SU-DHL-6 (cell line): ENCODE data around the gene ID2.

Source experiments
- H2AFZ ChIP-seq: fragments of 200-600 bp; sonication (generic); 2 replicates; pipeline ENCODE4 v1.6.1; 2014; ENCODE audit warnings: low read depth, mild to moderate bottlenecking, moderate library complexity, mixed read lengths, antibody characterized with exemption, low read length; ENCODE audit not compliant: severe bottlenecking
- H3F3A ChIP-seq: fragments of 200-600 bp; shearing (Covaris generic); 2 replicates; pipeline ENCODE4 v1.6.0; 2016; ENCODE audit warnings: antibody characterized with exemption, mild to moderate bottlenecking; ENCODE audit not compliant: insufficient read depth
- H3K27ac ChIP-seq: fragments of 200-600 bp; sonication (generic); 2 replicates; pipeline ENCODE4 v1.5.1; 2016; ENCODE audit warnings: low read depth, mild to moderate bottlenecking, low read length, moderate library complexity, mixed read lengths
- H3K27me3 ChIP-seq: fragments of 200-600 bp; sonication (generic), shearing (Covaris generic); 2 replicates; pipeline ENCODE4 v1.6.0; 2014; ENCODE audit warnings: mild to moderate bottlenecking, low read length
- H3K36me3 ChIP-seq: fragments of 200-600 bp; sonication (generic); 2 replicates; pipeline ENCODE4 v1.6.1; 2014; ENCODE audit warnings: mild to moderate bottlenecking, low read length, mixed read lengths
- H3K4me2 ChIP-seq: fragments of 300-600, 200-600 bp; shearing (Covaris generic), sonication (generic); 2 replicates; pipeline ENCODE4 v1.6.0; 2014; ENCODE audit warnings: low read length, low read depth, mild to moderate bottlenecking; ENCODE audit not compliant: poor library complexity, severe bottlenecking
- H3K4me3 ChIP-seq: fragments of 200-600 bp; sonication (generic); 2 replicates; pipeline ENCODE4 v1.5.1; 2014; ENCODE audit warnings: antibody characterized with exemption, low read length, mild to moderate bottlenecking, mixed read lengths; ENCODE audit not compliant: insufficient read depth, poor library complexity, severe bottlenecking
- H3K79me2 ChIP-seq: fragments of 200-600 bp; sonication (generic); 2 replicates; pipeline ENCODE4 v1.6.1; 2014; ENCODE audit warnings: mild to moderate bottlenecking, low read length, moderate library complexity; ENCODE audit not compliant: insufficient read depth
- H3K9ac ChIP-seq: fragments of 200-600 bp; sonication (generic); 2 replicates; pipeline ENCODE4 v1.7.0; 2014; ENCODE audit warnings: mild to moderate bottlenecking, low read length
- H3K9me2 ChIP-seq: fragments of 200-600 bp; sonication (generic); replicated peaks from 2 replicates; pipeline ENCODE4 v1.6.1; 2014; ENCODE audit warnings: low read length; ENCODE audit not compliant: insufficient read depth
- H3K9me3 ChIP-seq: fragments of 200-600 bp; sonication (generic); 2 replicates; pipeline ENCODE4 v1.6.1; 2014; ENCODE audit warnings: low read length, mixed read lengths; ENCODE audit not compliant: insufficient read depth
- H4K20me1 ChIP-seq: fragments of 200-600 bp; sonication (generic); 2 replicates; pipeline ENCODE4 v1.6.1; 2014; ENCODE audit warnings: low read depth, mild to moderate bottlenecking, antibody characterized with exemption, low read length, moderate library complexity, mixed read lengths
- EZH2phosphoT487 ChIP-seq: fragments of 200-600 bp; sonication (generic), shearing (Covaris generic); conservative IDR thresholded peaks from 2 replicates; pipeline ENCODE4 v1.6.1; 2018; ENCODE audit warnings: mild to moderate bottlenecking, antibody characterized with exemption, low read length, moderate library complexity, mixed read lengths
- TF ChIP-seq, protein P1 (sequence below): fragments of 200-600 bp; sonication (generic); IDR thresholded peaks from one replicate; pipeline ENCODE4 v1.5.1; 2017; ENCODE audit warnings: antibody characterized with exemption, mild to moderate bottlenecking, low read length, moderate library complexity; ENCODE audit not compliant: insufficient read depth, poor library complexity, severe bottlenecking

ID2 gene

DNA sequence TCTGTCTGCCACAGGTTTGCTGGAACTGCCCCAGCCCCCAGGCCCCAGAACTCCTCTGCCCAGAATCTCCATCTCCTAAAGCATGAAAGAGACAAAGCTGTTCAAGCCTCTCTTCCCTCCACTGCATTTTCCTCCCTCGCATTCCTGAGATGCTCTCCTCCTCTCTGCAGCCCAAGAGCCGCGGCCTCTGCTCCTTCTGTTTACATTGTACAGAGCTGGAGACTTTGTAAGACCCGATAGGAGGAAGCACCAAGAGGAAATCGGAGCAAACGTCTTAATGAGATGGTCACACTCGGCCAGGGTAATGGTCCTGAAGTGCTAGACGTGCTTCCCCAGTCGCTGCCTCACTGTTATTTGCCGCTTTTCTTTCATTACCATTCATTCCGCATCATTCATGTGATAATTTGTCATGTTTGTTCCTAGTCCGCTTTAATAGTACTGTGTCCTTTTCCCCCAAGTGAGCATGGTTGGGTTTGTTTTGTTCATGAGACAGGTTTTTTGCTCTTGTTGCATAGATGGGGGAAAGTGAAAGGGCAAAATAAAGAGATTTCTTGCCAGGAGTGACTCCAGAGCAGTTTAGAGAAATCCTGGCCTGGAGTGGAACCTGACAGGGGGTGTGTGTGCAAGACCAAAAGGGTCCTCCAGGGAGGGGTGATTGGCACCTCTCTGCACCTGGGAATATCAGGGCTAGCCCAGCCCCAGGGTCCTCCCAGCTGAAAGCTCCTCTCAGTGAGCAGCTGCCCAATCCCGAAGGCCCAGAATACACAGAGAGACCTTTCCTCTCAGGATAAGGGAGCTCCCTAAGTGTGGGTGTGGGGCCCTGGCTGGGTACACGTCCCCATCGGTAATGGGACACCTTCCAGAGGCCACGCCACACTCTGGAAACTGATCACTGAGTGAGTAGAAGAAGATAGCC is 44.9 kb upstream of the ID2 start:
- H3K36me3 ChIP-seq = no peaks in the 10 kb centered on the region
- no peaks in the 10 kb centered on the region for H3F3A ChIP-seq
- H3K9me3 ChIP-seq = no peaks in the 10 kb centered on the region
- no peak overlapping the region for H3K9ac ChIP-seq
- no peak overlapping the region for H3K4me2 ChIP-seq
- no peak overlapping the region for H3K4me3 ChIP-seq
- H3K27me3 ChIP-seq = no peaks in the 10 kb centered on the region
- TF ChIP-seq, protein P1, sequence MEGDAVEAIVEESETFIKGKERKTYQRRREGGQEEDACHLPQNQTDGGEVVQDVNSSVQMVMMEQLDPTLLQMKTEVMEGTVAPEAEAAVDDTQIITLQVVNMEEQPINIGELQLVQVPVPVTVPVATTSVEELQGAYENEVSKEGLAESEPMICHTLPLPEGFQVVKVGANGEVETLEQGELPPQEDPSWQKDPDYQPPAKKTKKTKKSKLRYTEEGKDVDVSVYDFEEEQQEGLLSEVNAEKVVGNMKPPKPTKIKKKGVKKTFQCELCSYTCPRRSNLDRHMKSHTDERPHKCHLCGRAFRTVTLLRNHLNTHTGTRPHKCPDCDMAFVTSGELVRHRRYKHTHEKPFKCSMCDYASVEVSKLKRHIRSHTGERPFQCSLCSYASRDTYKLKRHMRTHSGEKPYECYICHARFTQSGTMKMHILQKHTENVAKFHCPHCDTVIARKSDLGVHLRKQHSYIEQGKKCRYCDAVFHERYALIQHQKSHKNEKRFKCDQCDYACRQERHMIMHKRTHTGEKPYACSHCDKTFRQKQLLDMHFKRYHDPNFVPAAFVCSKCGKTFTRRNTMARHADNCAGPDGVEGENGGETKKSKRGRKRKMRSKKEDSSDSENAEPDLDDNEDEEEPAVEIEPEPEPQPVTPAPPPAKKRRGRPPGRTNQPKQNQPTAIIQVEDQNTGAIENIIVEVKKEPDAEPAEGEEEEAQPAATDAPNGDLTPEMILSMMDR = no peak
- TF ChIP-seq EZH2phosphoT487 = no peak
- no peak overlapping the region for H2AFZ ChIP-seq
- H3K9me2 ChIP-seq = no peaks in the 10 kb centered on the region
- H3K27ac ChIP-seq = no peak overlapping the region
- no peaks in the 10 kb centered on the region for H3K79me2 ChIP-seq
- no peaks in the 10 kb centered on the region for H4K20me1 ChIP-seq

DNA sequence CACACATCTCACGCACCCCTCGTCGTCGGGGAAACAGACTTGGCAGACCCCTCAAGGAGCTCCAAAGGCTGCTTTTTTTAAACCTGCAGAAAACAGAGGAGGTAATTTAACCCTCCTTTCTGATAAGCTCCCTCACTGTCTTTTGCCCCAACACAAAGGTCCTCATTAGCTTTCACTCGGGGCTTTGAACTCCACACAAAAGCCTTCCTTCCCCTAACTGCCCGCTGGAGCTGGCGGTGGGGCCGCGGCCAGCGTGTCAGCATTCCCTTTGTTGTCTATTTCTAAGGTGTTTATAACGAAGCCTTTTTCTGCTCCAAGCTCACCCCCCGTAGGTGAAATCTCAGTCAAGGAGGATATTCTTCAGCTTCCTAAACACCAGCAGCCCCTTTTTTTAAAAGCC is 43.5 kb upstream of the ID2 start:
- no peaks in the 10 kb centered on the region for H3K36me3 ChIP-seq
- no peak overlapping the region for H3K4me2 ChIP-seq
- H4K20me1 ChIP-seq = no peaks in the 10 kb centered on the region
- TF ChIP-seq EZH2phosphoT487 = no peak
- TF ChIP-seq, protein P1 = no peak
- H3K4me3 ChIP-seq = no peak overlapping the region
- H3F3A ChIP-seq = no peaks in the 10 kb centered on the region
- no peaks in the 10 kb centered on the region for H3K79me2 ChIP-seq
- H3K9ac ChIP-seq = no peak overlapping the region
- H3K9me2 ChIP-seq = no peaks in the 10 kb centered on the region
- no peaks in the 10 kb centered on the region for H3K9me3 ChIP-seq
- H3K27ac ChIP-seq = no peak overlapping the region
- H3K27me3 ChIP-seq = no peaks in the 10 kb centered on the region
- H2AFZ ChIP-seq = no peak overlapping the region

DNA sequence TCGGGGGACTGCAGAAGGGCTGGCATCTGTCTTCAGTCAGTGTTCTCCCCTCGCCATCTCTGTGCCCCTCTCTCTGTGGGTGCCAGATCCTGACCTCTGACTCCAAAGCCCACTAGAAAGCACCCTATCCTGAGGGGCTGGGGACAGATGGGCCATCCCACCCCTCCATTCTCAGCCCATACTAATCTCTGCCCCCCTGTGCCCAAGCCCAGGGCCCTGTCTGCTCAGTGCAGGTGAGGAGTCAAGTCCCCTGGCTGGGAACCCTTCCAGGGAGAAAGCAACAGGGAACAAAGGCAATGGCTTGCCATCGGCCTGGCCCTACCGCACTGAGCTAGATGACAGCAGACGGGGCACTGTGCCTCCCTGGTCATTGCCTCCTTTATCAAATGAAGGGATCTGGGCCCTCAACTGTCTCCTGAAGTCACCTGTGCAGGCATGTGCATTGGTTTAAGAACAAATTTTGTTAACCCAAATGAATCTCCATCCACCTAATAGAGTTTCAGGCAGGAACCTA is 42.7 kb upstream of the ID2 start:
- H4K20me1 ChIP-seq = no peaks in the 10 kb centered on the region
- H3F3A ChIP-seq = no peaks in the 10 kb centered on the region
- H3K27ac ChIP-seq = no peak overlapping the region
- H3K4me3 ChIP-seq = no peak overlapping the region
- no peak overlapping the region for H3K9ac ChIP-seq
- no peak overlapping the region for H2AFZ ChIP-seq
- H3K36me3 ChIP-seq = no peaks in the 10 kb centered on the region
- H3K9me3 ChIP-seq = no peaks in the 10 kb centered on the region
- TF ChIP-seq EZH2phosphoT487 = no peak
- TF ChIP-seq, protein P1 = no peak
- H3K4me2 ChIP-seq = no peak overlapping the region
- H3K27me3 ChIP-seq = no peaks in the 10 kb centered on the region
- H3K79me2 ChIP-seq = no peaks in the 10 kb centered on the region
- H3K9me2 ChIP-seq = no peaks in the 10 kb centered on the region
